CD4-positive, alpha-beta T cell (primary cell): ENCODE results near the gene KRTAP12-4. TPM values are rescaled to one million over a fixed set of nuclear protein-coding genes. Genes with fewer than 3 reads are reported as not detected.

ENCODE experiments used
- ATAC-seq: fragments of 200-7000 bp; cut with Tn5 transposase; one replicate; pipeline ENCODE4 v1.10.0; 2022; ENCODE audit warnings: mild to moderate bottlenecking; ENCODE audit not compliant: poor library complexity
- CTCF ChIA-PET: fragments of 350-600 bp; sonication (Branson Sonifier 250); formaldehyde crosslinking; loops from one replicate; lab custom pipeline; 2021; ENCODE audit warnings: antibody characterized with exemption, inconsistent platforms; lab: Charles Lee
- POLR2A ChIA-PET: fragments of 350-600 bp; sonication (Branson Sonifier 250); formaldehyde crosslinking; loops from one replicate; lab custom pipeline; 2021; ENCODE audit warnings: antibody characterized with exemption, inconsistent platforms; lab: Charles Lee
- DNase-seq, 14 experiments: peaks; one replicate each; pipeline ENCODE4 v3.0.0-alpha.2; 2013 to 2020; ENCODE audit warnings: mixed read lengths in 2 of 14
- H3K27ac ChIP-seq, 2 donors: one replicate each; pipeline versions ENCODE4 v1.5.1 to v1.7.0; 2013; ENCODE audit warnings: low read length in 2 of 2, low read depth in 1 of 2, mild to moderate bottlenecking in 1 of 2
- H3K27me3 ChIP-seq, 2 experiments: 1 replicate in 1 of 2; 2 replicates in 1 of 2; pipeline versions ENCODE4 v1.6.1 to v1.7.0; 2013; ENCODE audit warnings: low read length in 2 of 2, control low read depth in 1 of 2, mild to moderate bottlenecking in 1 of 2, moderate library complexity in 1 of 2; ENCODE audit not compliant: insufficient read depth in 2 of 2, control insufficient read depth in 1 of 2
- H3K36me3 ChIP-seq: one replicate; pipeline ENCODE4 v1.6.1; 2013; ENCODE audit warnings: low read length, control low read depth; ENCODE audit not compliant: insufficient read depth
- H3K4me1 ChIP-seq: one replicate; pipeline ENCODE4 v1.6.1; 2013; ENCODE audit warnings: low read length, control low read depth; ENCODE audit not compliant: insufficient read depth
- H3K4me3 ChIP-seq: one replicate; pipeline ENCODE4 v1.5.1; 2013; ENCODE audit warnings: mild to moderate bottlenecking, low read length, moderate library complexity
- H3K9me3 ChIP-seq, 2 experiments: 1 replicate in 1 of 2; 2 replicates in 1 of 2; pipeline versions ENCODE4 v1.6.1 to v1.7.0; 2013; ENCODE audit warnings: low read length in 2 of 2, mild to moderate bottlenecking in 2 of 2, control low read depth in 1 of 2, moderate library complexity in 1 of 2; ENCODE audit not compliant: control insufficient read depth in 1 of 2, insufficient read depth in 1 of 2
- H3K27ac Mint-ChIP-seq: one replicate; pipeline ENCODE4 v1.8.0; 2020; ENCODE audit warnings: mixed read lengths
- H3K27me3 Mint-ChIP-seq: one replicate; pipeline ENCODE4 v1.8.0; 2021; ENCODE audit warnings: mixed read lengths
- H3K36me3 Mint-ChIP-seq: one replicate; pipeline ENCODE4 v1.8.0; 2021; ENCODE audit warnings: low read depth, mixed read lengths
- H3K4me1 Mint-ChIP-seq: one replicate; pipeline ENCODE4 v1.8.0; 2021; ENCODE audit warnings: low read depth, mixed read lengths
- H3K4me3 Mint-ChIP-seq: one replicate; pipeline ENCODE4 v1.8.0; 2020; ENCODE audit warnings: mild to moderate bottlenecking, mixed read lengths
- H3K9me3 Mint-ChIP-seq: one replicate; pipeline ENCODE4 v1.8.0; 2020; ENCODE audit warnings: mixed read lengths
- intact Hi-C, 2 experiments: fragments of 100-400 bp; cut with DNase I in 1 of 2; cut with micrococcal nuclease in 1 of 2; formaldehyde crosslinking; loops; one replicate each; pipeline versions ENCODE4 v1.15.1 to v1.9.0; 2023 to 2025; cut with DNase I, micrococcal nuclease
- total RNA-seq, 174 experiments: library from RNA in 2 of 174; stranded (reverse) in 2 of 174; gene quantifications; one replicate each; pipeline ENCODE4 v1.2.3 and lab custom pipeline; 2021 to 2026
- TF ChIP-seq, protein P1 (sequence below): fragments of 200-600 bp; IDR thresholded peaks from one replicate; pipeline ENCODE4 v1.8.0; 2022; ENCODE audit warnings: antibody characterized with exemption, mild to moderate bottlenecking

KRTAP12-4 gene
- total RNA-seq, 2 experiments from 2014 or later, result not detected

DNA sequence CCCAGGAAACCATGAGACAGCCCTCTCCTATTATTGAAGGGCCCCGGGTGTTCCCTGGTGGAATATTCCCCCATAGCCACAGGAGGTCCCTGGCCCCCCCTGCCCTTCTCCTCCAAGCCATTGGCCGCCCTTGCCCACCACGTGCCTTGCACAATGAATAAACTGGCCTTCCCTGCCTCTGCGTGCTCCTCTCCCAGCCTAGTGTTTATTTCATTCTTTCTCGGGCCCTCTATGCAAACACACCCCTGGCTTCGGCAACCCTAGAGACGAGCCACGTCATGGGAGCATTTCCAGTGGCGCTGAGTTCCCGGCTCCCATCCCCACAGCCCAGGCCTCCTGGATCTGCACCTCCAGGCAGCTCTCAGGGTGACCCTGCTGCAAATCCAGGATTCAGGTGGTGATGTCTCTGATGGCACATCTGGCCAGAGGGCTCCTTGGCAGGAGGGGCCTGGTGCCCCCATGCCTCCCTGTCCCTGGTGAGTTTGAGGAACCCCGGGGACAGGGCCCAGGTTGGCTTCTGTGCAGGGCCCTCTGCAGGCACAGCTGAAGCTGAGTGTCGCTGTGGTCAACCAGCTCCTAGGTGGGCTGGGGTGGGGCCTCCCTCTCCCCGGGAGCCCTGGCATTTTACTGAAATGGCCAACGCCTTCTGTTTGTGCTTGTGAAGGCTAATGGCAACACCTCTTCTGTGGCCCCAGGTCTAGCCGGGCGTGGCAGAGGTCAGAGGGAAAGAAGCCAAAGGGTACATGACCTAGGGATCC is 48.7 kb upstream of the KRTAP12-4 start:
- POLR2A ChIA-PET, result no interaction called here
- no peak overlapping the region for H3K4me3 Mint-ChIP-seq
- intact Hi-C loops, result no loop called here

GRCh38 chr21:44702111-44702972 is 47.9 kb upstream of the KRTAP12-4 start:
- DNase-seq, result no peak
- H3K4me3 ChIP-seq, result no peak overlapping the region
- H3K27me3 ChIP-seq, result peaks cover 73 to 84% of the 10 kb centered on the region in 2 experiments
- no peaks in the 10 kb centered on the region for H3K36me3 ChIP-seq
- Mint-ChIP-seq H3K27me3 (peaks cover 86% of the 10 kb centered on the region), H3K4me3 (no peak overlapping the region), H3K9me3 (no peaks in the 10 kb centered on the region), H3K27ac (no peak overlapping the region), H3K36me3 (no peaks in the 10 kb centered on the region), H3K4me1 (no peaks in the 10 kb centered on the region)
- TF ChIP-seq, protein P1, sequence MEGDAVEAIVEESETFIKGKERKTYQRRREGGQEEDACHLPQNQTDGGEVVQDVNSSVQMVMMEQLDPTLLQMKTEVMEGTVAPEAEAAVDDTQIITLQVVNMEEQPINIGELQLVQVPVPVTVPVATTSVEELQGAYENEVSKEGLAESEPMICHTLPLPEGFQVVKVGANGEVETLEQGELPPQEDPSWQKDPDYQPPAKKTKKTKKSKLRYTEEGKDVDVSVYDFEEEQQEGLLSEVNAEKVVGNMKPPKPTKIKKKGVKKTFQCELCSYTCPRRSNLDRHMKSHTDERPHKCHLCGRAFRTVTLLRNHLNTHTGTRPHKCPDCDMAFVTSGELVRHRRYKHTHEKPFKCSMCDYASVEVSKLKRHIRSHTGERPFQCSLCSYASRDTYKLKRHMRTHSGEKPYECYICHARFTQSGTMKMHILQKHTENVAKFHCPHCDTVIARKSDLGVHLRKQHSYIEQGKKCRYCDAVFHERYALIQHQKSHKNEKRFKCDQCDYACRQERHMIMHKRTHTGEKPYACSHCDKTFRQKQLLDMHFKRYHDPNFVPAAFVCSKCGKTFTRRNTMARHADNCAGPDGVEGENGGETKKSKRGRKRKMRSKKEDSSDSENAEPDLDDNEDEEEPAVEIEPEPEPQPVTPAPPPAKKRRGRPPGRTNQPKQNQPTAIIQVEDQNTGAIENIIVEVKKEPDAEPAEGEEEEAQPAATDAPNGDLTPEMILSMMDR, result no peak
- CTCF ChIA-PET, result no interaction called here
- no peak for ATAC-seq
- H3K9me3 ChIP-seq, result peaks cover 7 to 46% of the 10 kb centered on the region in 2 experiments
- H3K4me1 ChIP-seq, result peaks cover 6% of the 10 kb centered on the region
- POLR2A ChIA-PET, result no interaction called here
- intact Hi-C loops, result no loop called here
- H3K27ac ChIP-seq, result no peak overlapping the region

More for the DNA sequence above, 48.7 kb upstream of the KRTAP12-4 start:
- ATAC-seq (no peak), DNase-seq (no peak)
- Mint-ChIP-seq H3K36me3 (no peaks in the 10 kb centered on the region), H3K4me1 (no peaks in the 10 kb centered on the region), H3K27ac (no peak overlapping the region), H3K27me3 (peaks cover 86% of the 10 kb centered on the region), H3K9me3 (no peaks in the 10 kb centered on the region)
- Histone ChIP-seq H3K27ac (no peak overlapping the region), H3K27me3 (peaks cover 74 to 85% of the 10 kb centered on the region in 2 experiments), H3K36me3 (no peaks in the 10 kb centered on the region), H3K4me3 (no peak overlapping the region), H3K4me1 (peaks cover 12% of the 10 kb centered on the region), H3K9me3 (peaks cover 7 to 43% of the 10 kb centered on the region in 2 experiments)
- CTCF ChIA-PET, result no interaction called here
- TF ChIP-seq, protein P1, result no peak

DNA sequence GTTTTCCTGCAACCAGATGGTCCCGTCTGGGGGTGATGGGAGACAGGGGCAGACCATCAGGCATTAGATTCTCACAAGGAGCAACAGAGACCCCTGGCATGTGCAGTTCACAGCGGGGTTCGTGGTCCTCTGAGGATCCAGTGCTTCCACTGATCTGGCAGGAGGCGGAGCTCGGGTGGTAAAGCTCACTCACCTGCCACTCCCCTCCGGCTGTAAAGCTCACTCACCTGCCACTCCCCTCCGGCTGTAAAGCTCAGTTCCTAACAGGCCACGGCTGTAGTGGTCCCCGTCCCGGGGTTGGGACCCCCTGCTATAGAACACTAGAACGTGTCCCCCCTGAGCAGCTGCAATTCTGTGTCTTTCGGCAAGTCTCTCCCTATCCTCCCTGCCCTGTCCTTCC is 47.1 kb upstream of the KRTAP12-4 start:
- intact Hi-C loops, result no loop called here
- Mint-ChIP-seq H3K9me3 (no peaks in the 10 kb centered on the region), H3K4me1 (no peaks in the 10 kb centered on the region), H3K4me3 (no peak overlapping the region), H3K36me3 (no peaks in the 10 kb centered on the region), H3K27me3 (peaks cover 88% of the 10 kb centered on the region), H3K27ac (no peak overlapping the region)
- Histone ChIP-seq H3K27ac (no peak overlapping the region), H3K9me3 (peaks cover 7 to 41% of the 10 kb centered on the region in 2 experiments), H3K4me3 (no peak overlapping the region), H3K36me3 (no peaks in the 10 kb centered on the region), H3K27me3 (peaks cover 72 to 82% of the 10 kb centered on the region in 2 experiments), H3K4me1 (peaks cover 2% of the 10 kb centered on the region)
- CTCF ChIA-PET, result no interaction called here
- TF ChIP-seq, protein P1, result no peak
- no peak for ATAC-seq
- POLR2A ChIA-PET, result no interaction called here
- DNase-seq, result no peak
